Measurements from ENCODE around the gene SLC38A3.
A peak's percentile ranks its signal among the peaks of the same experiment; 100 is the strongest.

The SLC38A3 gene

GRCh38 chr3:50229490-50229889 lies 24.4 kb downstream of the SLC38A3 start:
- Mint-ChIP-seq H3K9me3 (no peaks in the 10 kb centered on the region), H3K4me1 (peaks cover 50% of the 10 kb centered on the region), H3K27ac (peak overlapping the region; percentile 1), H3K27me3 (peaks cover 21% of the 10 kb centered on the region), H3K36me3 (peaks cover 2% of the 10 kb centered on the region), H3K4me3 (peak overlapping the region; percentile 24)
- no peak for DNase-seq
- CTCF ChIA-PET: interaction anchor here (0.9 to 12.9 kb wide), 7 partner anchors 14 to 46 kb away, joined by 4 to 202 read pairs (median 24); partner anchors contain the start of genes GNAT1 and SEMA3B

- H3K27ac Mint-ChIP-seq: no peak overlapping the region
These were observed 25.2 kb downstream of the SLC38A3 start for GRCh38 chr3:50230104-50230793.

GRCh38 chr3:50230794-50231125 lies 25.7 kb downstream of the SLC38A3 start:
- Mint-ChIP-seq H3K4me3 (no peak overlapping the region), H3K9me3 (no peaks in the 10 kb centered on the region), H3K36me3 (peaks cover 2% of the 10 kb centered on the region), H3K27me3 (peaks cover 8% of the 10 kb centered on the region), H3K4me1 (peaks cover 54% of the 10 kb centered on the region), H3K27ac (no peak overlapping the region)
- CTCF ChIA-PET: interaction anchor here (1.2 to 8.2 kb wide), 2 partner anchors 18 to 37 kb away, joined by 3 to 112 read pairs; no protein-coding TSS in a partner anchor
- no peak for DNase-seq

More at GRCh38 chr3:50230104-50230793, 25.2 kb downstream of the SLC38A3 start:
- no peak for DNase-seq
- H3K9me3 Mint-ChIP-seq: no peaks in the 10 kb centered on the region
- H3K4me3 Mint-ChIP-seq: no peak overlapping the region
- peaks cover 2% of the 10 kb centered on the region for H3K36me3 Mint-ChIP-seq
- peaks cover 52% of the 10 kb centered on the region for H3K4me1 Mint-ChIP-seq
- CTCF ChIA-PET: interaction anchor here (1.2 to 8.2 kb wide), 2 partner anchors 18 to 37 kb away, joined by 3 to 112 read pairs; no protein-coding TSS in a partner anchor
- H3K27me3 Mint-ChIP-seq: peaks cover 13% of the 10 kb centered on the region

GRCh38 chr3:50231581-50231980 lies 26.5 kb downstream of the SLC38A3 start:
- H3K4me1 Mint-ChIP-seq: peaks cover 50% of the 10 kb centered on the region
- H3K27me3 Mint-ChIP-seq: peaks cover 3% of the 10 kb centered on the region
- no peak overlapping the region for H3K4me3 Mint-ChIP-seq
- peaks cover 4% of the 10 kb centered on the region for H3K36me3 Mint-ChIP-seq
- H3K27ac Mint-ChIP-seq: no peak overlapping the region
- H3K9me3 Mint-ChIP-seq: no peaks in the 10 kb centered on the region
- CTCF ChIA-PET: interaction anchor here (0.8 to 8.2 kb wide), 2 partner anchors 12 to 17 kb away, joined by 3 to 112 read pairs; no protein-coding TSS in a partner anchor
- DNase-seq: no peak

- H3K4me3 Mint-ChIP-seq: no peak overlapping the region
- H3K27me3 Mint-ChIP-seq: peaks cover 3% of the 10 kb centered on the region
- H3K9me3 Mint-ChIP-seq: no peaks in the 10 kb centered on the region
- CTCF ChIA-PET: interaction anchor here (0.8 to 2.0 kb wide), 2 partner anchors 11 to 24 kb away, joined by 3 to 7 read pairs; no protein-coding TSS in a partner anchor
- peaks cover 45% of the 10 kb centered on the region for H3K4me1 Mint-ChIP-seq
- peaks cover 10% of the 10 kb centered on the region for H3K36me3 Mint-ChIP-seq
- H3K27ac Mint-ChIP-seq: no peak overlapping the region
- no peak for DNase-seq
These were observed 27.2 kb downstream of the SLC38A3 start for GRCh38 chr3:50232303-50232702.

- H3K9me3 Mint-ChIP-seq: no peaks in the 10 kb centered on the region
- CTCF ChIA-PET: interaction anchor here (1.6 to 6.3 kb wide), 3 partner anchors 10 to 23 kb away, joined by 6 to 50 read pairs (median 7); no protein-coding TSS in a partner anchor
- peaks cover 18% of the 10 kb centered on the region for H3K36me3 Mint-ChIP-seq
- DNase-seq: no peak
- no peak overlapping the region for H3K4me3 Mint-ChIP-seq
- H3K4me1 Mint-ChIP-seq: peaks cover 41% of the 10 kb centered on the region
- peak overlapping the region; percentile 63 for H3K27ac Mint-ChIP-seq
- H3K27me3 Mint-ChIP-seq: peaks cover 3% of the 10 kb centered on the region
These were observed 28.1 kb downstream of the SLC38A3 start for GRCh38 chr3:50233176-50233575.

GRCh38 chr3:50235716-50236483 lies 30.8 kb downstream of the SLC38A3 start, which contains the start of gene GNAI2:
TSS of gene GNAI2 (plus strand) at chr3:50236204. CDS start at chr3:50236336, 132 bp downstream.
- peaks cover 53% of the 10 kb centered on the region for H3K4me1 Mint-ChIP-seq

GRCh38 chr3:50236484-50237132 lies 31.5 kb downstream of the SLC38A3 start:
- CTCF ChIA-PET: interaction anchor here (1.9 to 6.3 kb wide), 2 partner anchors 9 to 10 kb away, joined by 9 to 50 read pairs; no protein-coding TSS in a partner anchor
- Mint-ChIP-seq H3K27me3 (peaks cover 3% of the 10 kb centered on the region), H3K9me3 (no peaks in the 10 kb centered on the region), H3K27ac (peak overlapping the region; percentile 98), H3K4me3 (peak overlapping the region; percentile 98), H3K36me3 (peaks cover 37% of the 10 kb centered on the region), H3K4me1 (peaks cover 58% of the 10 kb centered on the region)
- no peak for DNase-seq

More at GRCh38 chr3:50235716-50236483, 30.8 kb downstream of the SLC38A3 start, which contains the start of gene GNAI2:
- peak within 1 kb of the TSS; percentile 98 for H3K4me3 Mint-ChIP-seq
- H3K9me3 Mint-ChIP-seq: no peaks in the 10 kb centered on the region
- peak within 1 kb of the TSS; percentile 98 for H3K27ac Mint-ChIP-seq
- H3K36me3 Mint-ChIP-seq: peaks cover 34% of the 10 kb centered on the region
- CTCF ChIA-PET: interaction anchor here (0.7 to 6.3 kb wide), 5 partner anchors 9 to 39 kb away, joined by 3 to 50 read pairs (median 4); no protein-coding TSS in a partner anchor
- H3K27me3 Mint-ChIP-seq: peaks cover 3% of the 10 kb centered on the region
- peak; percentile 99 for DNase-seq

GRCh38 chr3:50237133-50237651 lies 32.1 kb downstream of the SLC38A3 start:
- CTCF ChIA-PET: interaction anchor here (0.6 to 6.3 kb wide), 2 partner anchors 10 to 18 kb away, joined by 3 to 50 read pairs; no protein-coding TSS in a partner anchor
- DNase-seq: peak; percentile 61
- Mint-ChIP-seq H3K4me1 (peaks cover 64% of the 10 kb centered on the region), H3K36me3 (peaks cover 40% of the 10 kb centered on the region), H3K27me3 (peaks cover 3% of the 10 kb centered on the region), H3K27ac (peak overlapping the region; percentile 98), H3K9me3 (no peaks in the 10 kb centered on the region), H3K4me3 (peak overlapping the region; percentile 98)

- H3K4me3 Mint-ChIP-seq: peak overlapping the region; percentile 98
- no peaks in the 10 kb centered on the region for H3K9me3 Mint-ChIP-seq
- peaks cover 71% of the 10 kb centered on the region for H3K4me1 Mint-ChIP-seq
- H3K27me3 Mint-ChIP-seq: peaks cover 1% of the 10 kb centered on the region
- CTCF ChIA-PET: interaction anchor here (0.6 to 6.3 kb wide), 2 partner anchors 9 to 17 kb away, joined by 3 to 50 read pairs; no protein-coding TSS in a partner anchor
- DNase-seq: peak; percentile 95
- peaks cover 45% of the 10 kb centered on the region for H3K36me3 Mint-ChIP-seq
- peak overlapping the region; percentile 98 for H3K27ac Mint-ChIP-seq
These were observed 32.9 kb downstream of the SLC38A3 start for GRCh38 chr3:50237754-50238548.

GRCh38 chr3:50238549-50239026 lies 33.5 kb downstream of the SLC38A3 start:
- no peak for DNase-seq
- CTCF ChIA-PET: interaction anchor here (6.3 kb wide), 1 partner anchor 8 kb away, joined by 50 read pairs; no protein-coding TSS in a partner anchor
- peak overlapping the region; percentile 98 for H3K4me3 Mint-ChIP-seq
- H3K9me3 Mint-ChIP-seq: no peaks in the 10 kb centered on the region
- H3K27ac Mint-ChIP-seq: peak overlapping the region; percentile 98
- H3K27me3 Mint-ChIP-seq: no peaks in the 10 kb centered on the region
- peaks cover 45% of the 10 kb centered on the region for H3K36me3 Mint-ChIP-seq
- H3K4me1 Mint-ChIP-seq: peaks cover 73% of the 10 kb centered on the region

- H3K9me3 Mint-ChIP-seq: no peaks in the 10 kb centered on the region
- no peak for DNase-seq
- H3K4me3 Mint-ChIP-seq: peak overlapping the region; percentile 98
These were observed 34.6 kb downstream of the SLC38A3 start for GRCh38 chr3:50239649-50240048.

More at GRCh38 chr3:50239649-50240048, 34.6 kb downstream of the SLC38A3 start:
- no peaks in the 10 kb centered on the region for H3K27me3 Mint-ChIP-seq
- H3K4me1 Mint-ChIP-seq: peaks cover 77% of the 10 kb centered on the region
- CTCF ChIA-PET: interaction anchor here (0.8 kb wide), 1 partner anchor 9 kb away, joined by 3 read pairs; no protein-coding TSS in a partner anchor
- peak overlapping the region; percentile 98 for H3K27ac Mint-ChIP-seq
- H3K36me3 Mint-ChIP-seq: peaks cover 49% of the 10 kb centered on the region

All from activated naive CD4-positive, alpha-beta T cell treated with anti-CD3 and anti-CD28 coated beads, Interleukin-2, amount 10 ng/mL, durations not matched to agents 7 days and 5 days (primary cell).